ENCODE results near the gene ZNF616. TPM values are rescaled to one million over a fixed set of nuclear protein-coding genes. Genes with fewer than 3 reads are reported as not detected.

The ZNF616 gene
- total RNA-seq, 1 donor: 12.5 TPM

DNA sequence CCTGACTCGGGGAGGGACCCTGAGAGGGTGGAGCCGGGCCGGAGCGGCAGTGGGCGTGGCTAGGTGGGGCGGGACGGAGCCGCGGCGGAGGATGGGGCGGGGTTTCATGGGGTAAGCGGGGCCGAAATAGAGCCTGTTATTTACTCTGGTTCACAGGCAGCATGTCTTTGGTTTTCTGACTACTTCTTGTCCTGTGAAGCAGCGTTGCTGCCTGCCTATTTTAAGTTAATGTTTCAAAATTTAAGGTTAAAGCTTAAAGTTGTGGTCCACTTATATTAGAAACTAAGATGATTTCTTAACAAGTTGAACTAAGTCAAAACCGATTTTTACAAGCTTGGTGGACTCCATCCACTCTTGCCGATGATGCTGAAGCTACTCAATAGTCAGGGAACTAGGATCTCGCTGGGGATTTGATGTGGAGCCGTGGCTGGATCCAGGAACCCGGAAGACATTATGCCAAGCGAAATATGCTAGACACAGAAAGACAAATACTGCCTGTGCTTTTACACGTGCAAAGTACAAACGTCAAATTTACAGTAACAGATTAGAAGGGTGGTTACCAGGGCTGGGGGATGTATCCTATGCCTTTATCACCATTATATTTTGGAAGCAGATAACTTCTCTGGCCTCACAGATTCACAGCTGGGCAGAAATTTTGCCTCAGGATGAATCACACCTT, 433 bp upstream of the ZNF616 start:
- no peak for DNase-seq (ENCODE audit: low read depth)
- H3K4me3 ChIP-seq (ENCODE audit: low read depth, low read length): peak overlapping the region; percentile 100

DNA sequence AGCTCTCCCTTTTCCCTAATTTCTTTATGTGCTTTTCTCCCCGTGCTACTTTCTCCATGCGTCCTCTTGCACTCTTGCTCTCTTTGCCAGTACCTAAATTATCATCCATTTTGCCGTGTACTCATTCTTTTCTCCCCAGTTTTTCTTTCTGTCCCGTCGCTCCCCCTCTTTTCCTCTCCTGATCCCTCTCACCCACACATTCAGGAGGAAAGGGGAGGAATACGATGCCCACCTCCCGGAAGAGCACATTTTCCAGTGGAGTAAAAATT, 821 bp downstream of the ZNF616 start:
- H3K4me3 ChIP-seq (ENCODE audit: low read depth, low read length): peak overlapping the region; percentile 100
- TF ChIP-seq, protein P1, sequence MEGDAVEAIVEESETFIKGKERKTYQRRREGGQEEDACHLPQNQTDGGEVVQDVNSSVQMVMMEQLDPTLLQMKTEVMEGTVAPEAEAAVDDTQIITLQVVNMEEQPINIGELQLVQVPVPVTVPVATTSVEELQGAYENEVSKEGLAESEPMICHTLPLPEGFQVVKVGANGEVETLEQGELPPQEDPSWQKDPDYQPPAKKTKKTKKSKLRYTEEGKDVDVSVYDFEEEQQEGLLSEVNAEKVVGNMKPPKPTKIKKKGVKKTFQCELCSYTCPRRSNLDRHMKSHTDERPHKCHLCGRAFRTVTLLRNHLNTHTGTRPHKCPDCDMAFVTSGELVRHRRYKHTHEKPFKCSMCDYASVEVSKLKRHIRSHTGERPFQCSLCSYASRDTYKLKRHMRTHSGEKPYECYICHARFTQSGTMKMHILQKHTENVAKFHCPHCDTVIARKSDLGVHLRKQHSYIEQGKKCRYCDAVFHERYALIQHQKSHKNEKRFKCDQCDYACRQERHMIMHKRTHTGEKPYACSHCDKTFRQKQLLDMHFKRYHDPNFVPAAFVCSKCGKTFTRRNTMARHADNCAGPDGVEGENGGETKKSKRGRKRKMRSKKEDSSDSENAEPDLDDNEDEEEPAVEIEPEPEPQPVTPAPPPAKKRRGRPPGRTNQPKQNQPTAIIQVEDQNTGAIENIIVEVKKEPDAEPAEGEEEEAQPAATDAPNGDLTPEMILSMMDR (IDR thresholded peaks at IDR 0.05; ENCODE audit: insufficient read depth, low read depth, low read length): no peak
- no peak for DNase-seq (ENCODE audit: low read depth)

More for the DNA sequence above, 433 bp upstream of the ZNF616 start:
- TF ChIP-seq, protein P1 (IDR thresholded peaks at IDR 0.05; ENCODE audit: insufficient read depth, low read depth, low read length): no peak

GRCh38 chr19:52138278-52138982, 1.3 kb downstream of the ZNF616 start:
- TF ChIP-seq, protein P1 (IDR thresholded peaks at IDR 0.05; ENCODE audit: insufficient read depth, low read depth, low read length): no peak
- H3K4me3 ChIP-seq (ENCODE audit: low read depth, low read length): peak overlapping the region; percentile 100
- peak; percentile 13 for DNase-seq (ENCODE audit: low read depth)

DNA sequence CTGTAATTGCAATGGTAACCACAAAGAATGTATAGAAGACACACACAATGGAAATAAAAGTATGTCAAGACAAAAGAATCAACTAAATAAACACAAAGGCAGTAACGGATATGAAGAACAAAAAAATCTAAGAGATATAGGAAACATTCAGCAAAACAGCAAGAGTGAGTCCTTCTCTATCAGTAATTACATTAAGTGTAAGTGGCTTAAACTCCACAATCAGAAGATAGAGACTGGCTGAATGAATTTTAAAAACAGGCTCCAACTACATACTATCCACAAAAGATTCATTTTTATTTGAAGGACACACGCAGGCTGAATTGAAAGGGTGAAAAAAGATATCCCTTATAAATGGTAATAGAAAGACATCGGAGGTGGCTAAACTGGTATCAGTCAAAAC, 19.5 kb downstream of the ZNF616 start:
- no peak overlapping the region for H3K4me3 ChIP-seq (ENCODE audit: low read depth, low read length)
- TF ChIP-seq, protein P1 (IDR thresholded peaks at IDR 0.05; ENCODE audit: insufficient read depth, low read depth, low read length): no peak
- DNase-seq (ENCODE audit: low read depth): no peak

- DNase-seq (ENCODE audit: low read depth): no peak
- TF ChIP-seq, protein P1 (IDR thresholded peaks at IDR 0.05; ENCODE audit: insufficient read depth, low read depth, low read length): no peak
- no peak overlapping the region for H3K4me3 ChIP-seq (ENCODE audit: low read depth, low read length)
These were observed 24.1 kb downstream of the ZNF616 start for GRCh38 chr19:52115526-52116053.

GRCh38 chr19:52114691-52115090, 25.0 kb downstream of the ZNF616 start:
- DNase-seq (ENCODE audit: low read depth): no peak
- TF ChIP-seq, protein P1 (IDR thresholded peaks at IDR 0.05; ENCODE audit: insufficient read depth, low read depth, low read length): no peak
- no peak overlapping the region for H3K4me3 ChIP-seq (ENCODE audit: low read depth, low read length)
